HG02588 (cell line): ENCODE measurements around the gene RASA3.
A peak's percentile ranks its signal among the peaks of the same experiment; 100 is the strongest.

Source experiments
- ATAC-seq: cut with Tn5 transposase; IDR thresholded peaks from one replicate; pipeline ENCODE4 v1.9.1; 2021; ENCODE audit warnings: mild to moderate bottlenecking, moderate library complexity; ENCODE audit not compliant: unreplicated experiment

Gene RASA3

GRCh38 chr13:113945857-113946408, 186.5 kb downstream of the RASA3 start:
- no peak for ATAC-seq

- no peak for ATAC-seq
These were observed 188.4 kb downstream of the RASA3 start for GRCh38 chr13:113943821-113944565.

GRCh38 chr13:113942591-113943103, 189.8 kb downstream of the RASA3 start:
- ATAC-seq: no peak

- no peak for ATAC-seq
These were observed 190.7 kb downstream of the RASA3 start for GRCh38 chr13:113941571-113942191.

GRCh38 chr13:113939944-113940297, 192.5 kb downstream of the RASA3 start:
- ATAC-seq: no peak

GRCh38 chr13:113939129-113939943, 193.1 kb downstream of the RASA3 start:
- ATAC-seq: no peak

GRCh38 chr13:113938716-113939115, 193.7 kb downstream of the RASA3 start:
- ATAC-seq: no peak

- ATAC-seq: no peak
These were observed 194.2 kb downstream of the RASA3 start for GRCh38 chr13:113938246-113938645.

GRCh38 chr13:113937527-113938180, 194.8 kb downstream of the RASA3 start:
- ATAC-seq: no peak

- ATAC-seq: no peak
These were observed 195.3 kb downstream of the RASA3 start for GRCh38 chr13:113937073-113937472.

- ATAC-seq: no peak
These were observed 196.1 kb downstream of the RASA3 start for GRCh38 chr13:113936166-113936965.

GRCh38 chr13:113935001-113935844, 197.2 kb downstream of the RASA3 start:
- no peak for ATAC-seq

- no peak for ATAC-seq
These were observed 197.8 kb downstream of the RASA3 start for GRCh38 chr13:113934576-113934975.

GRCh38 chr13:113933901-113934300, 198.5 kb downstream of the RASA3 start:
- ATAC-seq: no peak

GRCh38 chr13:113931841-113932459, 200.5 kb downstream of the RASA3 start:
- ATAC-seq: no peak

GRCh38 chr13:113930671-113931637, 201.5 kb downstream of the RASA3 start:
- ATAC-seq: peak; percentile 52
